HG03342 (cell line): ENCODE measurements around the gene GLIPR2.
"Not testable (repeated sequence)": the region's sequence is repeated elsewhere in the genome, so short reads cannot be mapped to it uniquely, and the experiment has no call there.

Source experiments
- ATAC-seq: cut with Tn5 transposase; IDR thresholded peaks from one replicate; pipeline ENCODE4 v1.9.1; 2021; ENCODE audit warnings: mild to moderate bottlenecking, moderate library complexity; ENCODE audit not compliant: unreplicated experiment

GLIPR2 gene

GRCh38 chr9:36121971-36122370 is 14.6 kb upstream of the GLIPR2 start:
- no peak for ATAC-seq

DNA sequence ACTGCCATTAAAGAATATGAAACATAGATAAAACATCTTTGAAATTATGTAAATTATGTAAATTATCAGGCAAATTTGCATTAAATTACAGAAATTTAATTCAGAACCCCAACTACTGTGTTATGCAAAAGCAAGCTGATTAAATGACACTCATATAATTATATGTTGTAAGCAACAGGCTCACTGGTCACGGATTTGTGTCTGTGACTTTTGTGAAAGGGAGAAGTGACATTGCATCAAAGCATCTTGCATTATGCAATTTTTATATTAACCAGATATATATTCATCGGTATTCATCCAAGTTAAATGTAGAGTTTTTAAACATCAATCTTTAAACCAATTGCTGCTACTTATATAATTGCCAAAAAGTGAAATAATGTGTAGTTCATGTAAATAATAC is 13.0 kb upstream of the GLIPR2 start:
- no peak for ATAC-seq

DNA sequence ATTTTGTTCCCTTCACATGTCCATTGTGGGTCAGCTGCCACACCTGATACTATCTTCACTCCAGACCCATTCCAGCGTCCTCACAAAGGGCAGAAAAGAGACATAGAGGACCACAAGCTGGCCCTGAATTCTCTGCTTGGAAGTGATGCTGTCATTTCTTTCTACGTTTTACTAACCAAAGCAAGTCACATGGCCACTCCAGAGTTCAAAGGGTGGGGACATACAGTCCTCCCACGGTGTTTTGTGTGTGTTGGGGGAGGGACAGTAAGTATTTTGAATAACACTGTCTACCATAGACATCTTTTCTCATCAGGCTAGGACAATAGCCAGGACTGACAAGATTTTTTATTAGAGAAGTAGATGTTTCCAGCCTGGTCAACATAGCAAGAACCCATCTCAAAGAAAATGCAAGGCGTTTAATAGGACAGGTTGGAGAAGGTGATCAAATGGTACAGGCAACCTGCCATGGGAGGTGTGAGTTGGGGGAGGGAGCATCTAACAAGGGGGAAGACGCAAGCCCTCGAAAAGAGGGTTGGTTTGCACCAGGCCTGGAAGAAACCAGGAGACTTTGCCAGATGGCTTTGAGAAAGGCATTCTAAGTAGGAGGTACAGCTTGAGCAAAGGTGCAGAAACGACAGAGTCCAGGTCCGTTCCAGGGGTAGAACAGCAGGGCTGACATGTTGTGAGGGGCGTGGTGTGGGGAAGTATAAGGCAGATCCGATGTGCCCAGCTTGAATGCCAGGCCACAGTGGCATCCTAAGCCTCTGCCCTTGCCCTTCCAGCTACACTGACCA is 11.3 kb upstream of the GLIPR2 start:
- no peak for ATAC-seq

- no peak for ATAC-seq
Measured at GRCh38 chr9:36126016-36126730, 10.4 kb upstream of the GLIPR2 start.

- no peak for ATAC-seq
Measured at GRCh38 chr9:36127652-36128244, 8.8 kb upstream of the GLIPR2 start.

DNA sequence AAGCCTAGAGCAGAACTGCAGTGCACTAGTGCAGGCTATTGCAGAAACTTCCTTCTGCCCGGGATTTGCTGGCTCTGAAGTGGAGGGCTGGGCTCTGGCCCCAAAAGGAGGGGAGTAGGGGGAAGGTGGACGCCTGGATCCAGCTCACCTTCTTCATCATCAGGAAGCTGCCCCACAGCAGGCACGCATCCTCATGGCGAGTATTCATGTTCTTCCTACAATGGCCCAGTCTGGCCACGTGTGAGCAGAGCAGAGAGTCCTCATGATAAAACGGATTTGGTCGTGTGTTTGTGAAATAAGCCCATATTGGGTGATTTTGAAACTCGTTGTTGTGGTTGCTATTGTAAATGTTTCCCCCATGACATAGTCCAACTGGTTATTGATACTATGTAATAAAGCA is 8.2 kb upstream of the GLIPR2 start:
- no peak for ATAC-seq

DNA sequence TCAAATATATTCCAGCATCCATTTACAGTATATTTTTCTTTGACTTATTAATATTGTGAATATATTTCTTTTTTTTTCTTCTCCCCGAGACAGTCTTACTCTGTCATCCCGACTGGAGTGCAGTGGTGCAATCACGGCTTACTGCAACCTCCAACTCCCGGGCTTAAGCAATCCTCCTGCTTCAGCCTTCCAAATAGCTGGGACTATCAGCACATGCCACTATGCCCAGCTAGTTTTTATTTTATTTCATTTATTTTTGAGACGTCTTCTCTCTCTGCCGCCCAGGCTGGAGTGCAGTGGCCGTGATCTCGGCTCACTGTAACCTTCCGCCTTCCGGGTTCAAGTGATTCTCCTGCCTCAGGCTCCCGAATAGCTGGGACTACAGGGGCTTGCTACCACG is 7.4 kb upstream of the GLIPR2 start:
- no peak for ATAC-seq

DNA sequence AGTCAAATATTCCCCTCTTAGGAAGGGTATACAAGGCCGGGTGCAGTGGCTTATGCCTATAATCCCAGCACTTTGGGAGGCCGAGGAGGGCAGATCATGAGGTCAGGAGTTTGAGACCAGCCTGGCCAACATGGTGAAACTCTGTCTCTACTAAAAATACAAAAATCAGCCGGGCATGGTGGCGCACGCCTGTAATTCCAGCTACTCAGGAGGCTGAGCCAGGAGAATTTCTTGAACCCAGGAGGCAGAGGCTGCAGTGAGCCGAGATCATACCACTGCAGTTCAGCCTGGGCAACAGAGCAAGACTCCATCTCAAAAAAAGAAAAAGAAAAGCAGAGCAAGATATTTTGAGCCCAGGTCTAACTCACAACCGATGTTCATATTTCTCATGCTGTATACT is 4.9 kb upstream of the GLIPR2 start:
- ATAC-seq: not testable (repeated sequence)

- ATAC-seq: no peak
Measured at GRCh38 chr9:36132086-36132485, 4.4 kb upstream of the GLIPR2 start.

DNA sequence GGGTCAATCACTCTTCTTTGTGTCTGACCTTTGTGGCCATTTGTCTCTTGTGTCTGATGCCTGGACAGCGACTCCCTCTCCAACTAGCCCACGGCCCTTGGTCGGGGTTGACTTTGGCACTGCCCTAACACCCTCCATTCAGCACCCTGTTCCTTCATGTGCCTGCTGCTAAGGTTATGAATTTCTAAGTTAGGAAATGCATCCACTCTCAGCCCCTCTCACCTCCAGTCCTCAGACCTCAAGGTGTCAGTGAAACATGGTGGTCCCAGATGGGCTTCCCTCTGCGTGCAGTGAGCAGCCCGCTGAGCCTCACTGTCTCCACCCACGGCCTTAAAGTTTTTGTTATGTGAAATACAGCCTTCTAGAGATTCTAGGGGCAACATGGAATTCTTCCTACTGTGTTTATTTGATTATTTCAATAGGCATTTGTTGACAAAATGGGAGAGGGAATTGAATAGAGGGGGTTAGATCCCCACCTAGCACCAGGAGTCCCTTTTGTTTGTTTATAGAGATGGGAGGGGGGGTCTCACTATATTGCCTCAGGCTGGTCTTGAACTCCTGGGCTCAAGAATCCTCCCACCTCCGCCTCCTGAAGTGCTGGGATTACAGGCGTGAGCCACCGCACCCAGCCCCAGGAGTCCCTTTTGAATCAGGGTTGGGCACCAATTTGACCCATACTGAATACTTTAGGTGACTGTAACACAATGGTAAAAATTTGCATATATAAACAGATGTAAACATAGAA is 1.6 kb upstream of the GLIPR2 start:
- no peak for ATAC-seq

GRCh38 chr9:36135741-36136271 is 727 bp upstream of the GLIPR2 start:
- ATAC-seq: no peak

DNA sequence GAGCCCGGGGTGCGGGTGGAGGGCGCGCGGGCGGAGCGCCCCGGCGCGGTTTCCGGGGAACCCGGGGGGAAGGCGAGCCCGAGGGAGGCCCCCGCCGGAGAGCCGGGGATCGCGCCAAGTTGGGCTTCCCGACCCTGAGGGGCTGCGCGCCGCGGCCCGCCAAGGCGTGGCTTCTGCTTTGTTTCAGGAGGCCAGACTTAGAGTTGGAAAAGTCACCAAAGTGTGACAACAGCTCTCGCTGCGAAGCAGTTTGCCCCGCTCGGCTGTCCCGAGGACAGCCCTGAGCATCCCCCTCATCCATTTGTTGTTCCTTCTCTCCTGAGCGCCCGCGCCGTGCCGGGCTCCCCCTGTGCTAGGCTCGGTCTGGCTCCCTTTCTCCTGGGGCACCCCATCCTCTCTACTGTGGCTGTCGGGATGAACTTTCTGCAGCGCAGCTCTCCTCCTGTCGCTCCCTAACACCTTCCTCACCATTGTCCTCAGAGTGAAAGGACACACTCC is 410 bp downstream of the GLIPR2 start:
- ATAC-seq: peak; percentile 29

- no peak for ATAC-seq
Measured at GRCh38 chr9:36137392-36138004, 965 bp downstream of the GLIPR2 start.

- ATAC-seq: no peak
Measured at GRCh38 chr9:36138496-36138895, 2.0 kb downstream of the GLIPR2 start.

DNA sequence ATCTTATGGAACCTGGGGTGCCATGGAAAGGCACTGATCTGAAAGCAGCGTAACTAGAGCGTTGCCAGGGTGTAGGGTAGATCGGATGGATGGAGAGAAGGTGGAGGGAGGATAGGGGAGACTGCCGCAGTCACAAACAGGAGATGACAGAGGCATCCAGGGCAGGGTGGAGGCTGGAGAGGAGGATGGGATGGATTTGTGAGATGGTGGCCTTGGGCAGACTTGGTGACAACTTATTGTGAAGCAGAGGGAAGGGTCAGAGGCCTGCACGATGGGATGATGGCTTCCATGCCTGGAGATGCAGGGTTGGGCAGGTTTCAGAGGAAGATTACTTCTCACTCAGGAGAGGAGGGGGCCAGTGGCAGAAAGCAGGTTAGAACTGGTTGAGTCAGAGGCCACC is 2.4 kb downstream of the GLIPR2 start:
- no peak for ATAC-seq

GRCh38 chr9:36140086-36141084 is 3.9 kb downstream of the GLIPR2 start:
- ATAC-seq: no peak

DNA sequence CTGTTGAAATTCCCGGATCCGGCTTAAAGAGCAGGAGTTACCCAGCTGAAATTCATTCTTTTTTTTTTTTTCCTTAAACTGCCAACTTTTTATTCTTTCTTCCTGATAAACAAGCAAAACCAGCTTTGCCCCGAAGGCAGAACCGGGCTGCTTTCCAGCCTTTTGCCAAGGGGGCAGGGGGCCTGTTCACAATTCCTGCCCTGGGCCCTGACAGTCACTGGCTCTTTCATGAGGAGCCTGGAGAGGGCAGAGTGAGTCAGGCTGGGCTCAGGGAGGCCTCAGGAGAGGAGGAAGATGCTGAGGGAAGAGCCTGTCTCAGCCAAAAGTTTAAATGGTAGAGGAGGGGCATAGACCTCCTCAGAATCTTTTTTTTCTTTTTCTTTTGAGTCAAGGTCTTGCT is 4.8 kb downstream of the GLIPR2 start:
- ATAC-seq: no peak

DNA sequence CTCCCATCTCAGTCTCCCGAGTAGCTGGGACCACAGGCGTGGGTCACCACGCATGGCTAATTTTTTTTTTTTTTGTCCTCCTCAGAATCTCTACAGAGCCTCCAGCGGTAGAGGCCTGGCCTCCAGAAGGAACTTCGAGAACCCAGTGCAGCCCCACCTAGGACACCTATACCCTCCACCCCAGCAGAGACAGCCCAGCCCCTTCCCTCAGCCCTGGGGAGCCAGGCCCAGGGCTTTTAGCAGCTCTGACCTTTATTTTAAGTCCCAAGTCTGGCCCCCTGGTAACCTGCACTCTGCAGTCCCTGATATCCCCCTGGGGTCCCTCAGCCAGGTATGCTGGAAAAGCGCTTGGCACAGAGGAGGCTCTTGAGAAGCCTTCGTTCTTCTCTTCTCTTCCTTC is 5.2 kb downstream of the GLIPR2 start:
- ATAC-seq: no peak

DNA sequence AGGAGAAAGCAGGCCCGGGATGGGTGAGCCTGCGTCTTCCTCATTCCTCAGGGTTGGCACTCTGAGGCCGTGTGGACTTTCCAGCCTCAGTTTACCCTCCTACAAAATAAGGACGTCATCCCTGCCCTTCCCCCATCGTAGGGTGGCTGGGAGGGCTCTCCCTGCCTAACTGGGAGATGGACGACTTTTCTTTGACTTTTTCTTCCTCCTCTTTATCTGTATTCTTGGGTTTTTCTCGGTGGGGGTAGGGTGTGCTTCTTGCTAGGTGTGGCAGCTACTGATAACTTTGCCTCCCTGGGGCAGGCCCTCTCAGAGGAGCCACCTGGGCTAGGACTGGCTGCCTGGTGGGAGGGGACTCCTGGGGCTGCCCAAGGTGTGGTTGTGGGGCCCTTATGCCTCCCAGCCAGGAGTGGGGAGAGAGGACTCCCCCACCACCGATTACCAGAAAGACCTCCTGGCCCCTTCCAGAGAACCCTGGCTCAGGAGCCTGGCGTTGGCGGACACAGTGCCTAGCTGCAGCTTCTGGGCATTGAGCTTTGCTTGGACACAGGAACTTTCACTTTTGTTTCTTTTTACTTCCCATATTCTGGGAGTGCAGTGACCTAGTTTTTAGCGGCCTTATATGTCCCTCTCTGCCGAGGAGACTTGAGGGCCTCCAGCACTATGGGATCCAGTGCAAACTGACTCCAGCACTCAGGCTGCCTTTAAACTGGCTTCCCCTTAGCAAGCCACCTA is 6.1 kb downstream of the GLIPR2 start:
- no peak for ATAC-seq
